T-cell (primary cell): ENCODE results near the gene SHB. TPM values are rescaled to one million over a fixed set of nuclear protein-coding genes. Genes with fewer than 3 reads are reported as not detected.

Experiments
- ATAC-seq, 4 experiments: fragments of 200-7000 bp in 3 of 4; fragments of 150-1000 bp in 1 of 4; cut with Tn5 transposase; replicated peaks in 1 of 4; 1 replicate in 3 of 4; 2 replicates in 1 of 4; pipeline ENCODE4 v1.10.0; 2021; ENCODE audit warnings: moderate library complexity in 3 of 4, mild to moderate bottlenecking in 2 of 4, moderate number of reproducible peaks in 1 of 4
- CTCF ChIA-PET, 2 donors: fragments of 300-600 bp; sonication (Branson Sonifier 250); formaldehyde crosslinking; loops; one replicate each; lab custom pipeline; 2022; ENCODE audit warnings: antibody characterized with exemption in 2 of 2; lab: Charles Lee
- POLR2A ChIA-PET, 2 donors: fragments of 300-600 bp; sonication (Branson Sonifier 250); formaldehyde crosslinking; loops; one replicate each; lab custom pipeline; 2022; ENCODE audit warnings: antibody characterized with exemption in 2 of 2; lab: Charles Lee
- DNase-seq, 35 experiments: peaks; one replicate each; pipeline versions ENCODE4 v3.0.0 to v3.0.0-alpha.2; 2013 to 2023
- H3K27ac ChIP-seq: one replicate; pipeline ENCODE4 v1.5.1; 2013; ENCODE audit warnings: low read length
- H3K27me3 ChIP-seq, 2 experiments: replicated peaks in 1 of 2; 1 replicate in 1 of 2; 2 replicates in 1 of 2; pipeline versions ENCODE4 v1.6.1 to v1.7.0; 2013; ENCODE audit warnings: low read length in 1 of 2, mixed read lengths in 1 of 2; ENCODE audit not compliant: control insufficient read depth in 2 of 2, insufficient read depth in 2 of 2; ENCODE audit errors: extremely low read depth in 1 of 2
- H3K36me3 ChIP-seq, 2 donors: 1 replicate in 1 of 2; 2 replicates in 1 of 2; pipeline versions ENCODE4 v1.6.1 to v1.7.0; 2013; ENCODE audit warnings: low read length in 1 of 2; ENCODE audit not compliant: control insufficient read depth in 2 of 2, insufficient read depth in 1 of 2; ENCODE audit errors: extremely low read depth in 1 of 2
- H3K4me1 ChIP-seq, 2 experiments: 1 replicate in 1 of 2; 2 replicates in 1 of 2; pipeline versions ENCODE4 v1.6.1 to v1.7.0; 2013; ENCODE audit warnings: low read length in 2 of 2, mixed read lengths in 1 of 2; ENCODE audit not compliant: insufficient read depth in 2 of 2, control insufficient read depth in 1 of 2; ENCODE audit errors: extremely low read depth in 1 of 2
- H3K4me3 ChIP-seq, 2 donors: 1 replicate in 1 of 2; 2 replicates in 1 of 2; pipeline versions ENCODE4 v1.5.1 to v1.7.0; 2013; ENCODE audit warnings: mild to moderate bottlenecking in 2 of 2, low read length in 1 of 2, moderate library complexity in 1 of 2; ENCODE audit not compliant: control insufficient read depth in 1 of 2; ENCODE audit errors: extremely low read depth in 1 of 2
- H3K9me3 ChIP-seq: 2 replicates; pipeline ENCODE4 v1.7.0; 2013
- H3K27ac Mint-ChIP-seq, 2 donors: one replicate each; pipeline ENCODE4 v1.8.0; 2020 to 2021; ENCODE audit warnings: mild to moderate bottlenecking in 2 of 2, mixed read lengths in 2 of 2
- H3K27me3 Mint-ChIP-seq, 2 donors: one replicate each; pipeline ENCODE4 v1.8.0; 2021 to 2022; ENCODE audit warnings: mixed read lengths in 2 of 2
- H3K36me3 Mint-ChIP-seq: one replicate; pipeline ENCODE4 v1.8.0; 2021; ENCODE audit warnings: mixed read lengths
- H3K4me1 Mint-ChIP-seq, 3 donors: one replicate each; pipeline ENCODE4 v1.8.0; 2020 to 2022; ENCODE audit warnings: mixed read lengths in 3 of 3, mild to moderate bottlenecking in 1 of 3
- H3K4me3 Mint-ChIP-seq, 3 donors: one replicate each; pipeline ENCODE4 v1.8.0; 2020 to 2022; ENCODE audit warnings: mild to moderate bottlenecking in 3 of 3, mixed read lengths in 3 of 3, moderate library complexity in 3 of 3
- H3K9me3 Mint-ChIP-seq, 3 donors: one replicate each; pipeline ENCODE4 v1.8.0; 2020 to 2022; ENCODE audit warnings: mixed read lengths in 3 of 3
- WGBS: methylation state at CpG from one replicate; pipeline ENCODE4 v1.1.5; 2013; ENCODE audit warnings: missing lambda C conversion rate; ENCODE audit not compliant: insufficient coverage; 5-methylcytosine and 5-hydroxymethylcytosine counted together
- total RNA-seq, 35 experiments: library from RNA in 6 of 35; stranded (reverse) in 6 of 35; fragments of 120-200 nt in 1 of 35; gene quantifications; one replicate each; pipeline versions ENCODE4 v1.2.1 to v1.2.4 and lab custom pipeline; 2013 to 2026

Gene SHB
- total RNA-seq, result 1 to 10 TPM; 1.2 to 1.5 (median 1.3) TPM
- 0.31 TPM for total RNA-seq (2013)
- 0.25 to 4.3 (median 1.3) reads per million in 29 experiments for total RNA-seq (lab: John Stamatoyannopoulos, UW)

DNA sequence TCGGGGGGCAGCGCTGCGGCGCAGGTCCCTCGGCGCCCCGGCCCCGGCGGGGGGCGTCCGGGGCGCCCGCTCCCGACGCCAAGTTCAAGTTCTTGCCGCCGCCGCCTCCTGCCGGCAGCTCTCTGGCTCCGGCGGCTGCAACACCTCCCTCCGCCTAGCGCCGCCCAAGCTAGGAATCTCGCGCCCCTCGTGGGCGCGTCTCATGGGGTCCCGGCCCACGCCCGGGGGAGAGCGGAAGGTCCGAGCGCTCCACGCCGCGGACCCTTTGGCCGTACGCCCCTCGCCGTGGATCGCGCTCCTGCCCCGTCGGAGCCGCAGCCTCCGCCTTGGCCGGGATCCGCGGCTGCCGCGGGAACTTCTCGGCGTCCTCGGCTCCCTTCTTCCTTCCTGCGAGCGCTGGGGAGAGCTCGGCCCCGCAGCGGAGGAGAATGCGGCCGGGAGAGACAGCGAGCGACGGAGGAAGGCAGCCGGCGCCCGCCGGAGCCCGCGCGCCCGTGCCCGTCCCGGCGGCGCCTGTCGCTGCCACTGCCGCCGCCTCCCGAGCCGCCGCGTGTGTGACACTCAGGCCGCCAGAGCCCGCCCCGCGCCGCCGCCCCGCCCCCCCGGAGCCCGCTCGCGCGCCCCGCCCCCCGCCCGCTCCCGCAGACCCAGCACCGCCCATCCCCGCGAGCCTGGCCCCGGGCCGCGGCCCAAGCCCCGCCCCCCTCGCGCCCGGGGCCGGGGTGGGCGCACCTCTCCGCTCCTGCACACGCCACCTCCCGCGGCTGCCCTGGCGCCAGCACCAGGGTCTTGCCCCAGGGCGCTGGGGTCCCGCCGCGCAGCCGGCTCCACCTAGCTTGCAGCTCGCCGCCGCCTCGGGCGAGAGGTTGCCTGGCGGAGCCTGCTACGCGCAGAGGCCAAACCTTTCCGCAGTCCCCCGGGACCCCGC, at the start of gene SHB:
Gene SHB, minus strand, starts transcription at position 527 of the 928 bp plus-strand sequence. CDS start 582 bp downstream, outside the sequence.
- peaks cover 11 to 27% of the 10 kb centered on the region in 2 experiments for H3K4me1 ChIP-seq
- ChIA-PET POLR2A (interaction anchor here in 1 of 2 donors (0.6 to 0.7 kb wide), 2 partner anchors 18 to 19 kb away, joined by 3 to 6 read pairs; no protein-coding TSS in a partner anchor), CTCF (interaction anchor here in 1 of 2 donors (0.6 kb wide), 1 partner anchor 155 kb away, joined by 3 read pairs; no protein-coding TSS in a partner anchor)
- H3K4me3 ChIP-seq, result peak within 1 kb of the TSS; percentile 73 to 79
- ATAC-seq, result peak; percentile 80 to 87 (median 84)
- WGBS, result under 1% methylated on average over 108 of the region's 134 CpGs
- DNase-seq, result peak; percentile 53 to 91 (median 76)
- H3K27ac ChIP-seq, result no peak within 1 kb of the TSS
- peak within 1 kb of the TSS; percentile 80 to 92 (median 84) for H3K4me3 Mint-ChIP-seq
- H3K4me1 Mint-ChIP-seq, result peaks cover 21 to 36% (median 27%) of the 10 kb centered on the region in 3 donors
- H3K36me3 ChIP-seq, result no peaks in the 10 kb centered on the region
- H3K9me3 ChIP-seq, result no peaks in the 10 kb centered on the region
- peak within 1 kb of the TSS; percentile 59 to 65 for H3K27ac Mint-ChIP-seq
- H3K27me3 ChIP-seq, result peaks cover 0 to 22% of the 10 kb centered on the region in 2 experiments
- H3K9me3 Mint-ChIP-seq, result no peaks in the 10 kb centered on the region
- H3K36me3 Mint-ChIP-seq, result no peaks in the 10 kb centered on the region
- peaks cover 0 to 7% of the 10 kb centered on the region in 2 donors for H3K27me3 Mint-ChIP-seq

DNA sequence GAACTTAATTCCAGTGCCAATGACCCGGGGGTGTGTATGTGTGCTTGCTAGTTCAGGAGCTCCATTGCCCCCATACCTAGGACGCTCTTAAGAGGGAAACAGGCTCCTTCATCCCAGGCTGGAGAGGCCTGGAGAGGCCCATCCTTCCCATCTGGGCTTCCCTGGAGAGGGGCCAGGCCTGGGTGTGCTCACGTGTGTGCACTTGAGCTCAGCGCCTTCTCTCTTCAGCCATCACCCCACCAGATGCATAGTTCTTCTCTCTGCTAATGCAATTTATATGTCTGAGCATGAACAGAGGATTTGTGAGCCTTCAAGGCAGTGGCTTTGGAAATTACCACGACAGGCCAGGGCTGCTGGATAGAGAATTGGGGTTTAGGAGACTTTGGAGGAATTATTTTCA, 48.6 kb upstream of the SHB start:
- Histone ChIP-seq H3K9me3 (no peaks in the 10 kb centered on the region), H3K27me3 (peaks cover 0 to 19% of the 10 kb centered on the region in 2 experiments), H3K4me3 (no peak overlapping the region), H3K36me3 (no peaks in the 10 kb centered on the region), H3K27ac (no peak overlapping the region), H3K4me1 (no peaks in the 10 kb centered on the region)
- CTCF ChIA-PET, result no interaction called here
- no CpG with 5 or more reads among the region's 5 CpGs for WGBS
- no peaks in the 10 kb centered on the region for H3K9me3 Mint-ChIP-seq
- H3K27ac Mint-ChIP-seq, result no peak overlapping the region
- peaks cover 11 to 14% of the 10 kb centered on the region in 2 donors for H3K27me3 Mint-ChIP-seq
- no peak overlapping the region for H3K4me3 Mint-ChIP-seq
- no peak for DNase-seq
- H3K36me3 Mint-ChIP-seq, result no peaks in the 10 kb centered on the region
- no peaks in the 10 kb centered on the region for H3K4me1 Mint-ChIP-seq
- no peak for ATAC-seq
- POLR2A ChIA-PET, result no interaction called here

DNA sequence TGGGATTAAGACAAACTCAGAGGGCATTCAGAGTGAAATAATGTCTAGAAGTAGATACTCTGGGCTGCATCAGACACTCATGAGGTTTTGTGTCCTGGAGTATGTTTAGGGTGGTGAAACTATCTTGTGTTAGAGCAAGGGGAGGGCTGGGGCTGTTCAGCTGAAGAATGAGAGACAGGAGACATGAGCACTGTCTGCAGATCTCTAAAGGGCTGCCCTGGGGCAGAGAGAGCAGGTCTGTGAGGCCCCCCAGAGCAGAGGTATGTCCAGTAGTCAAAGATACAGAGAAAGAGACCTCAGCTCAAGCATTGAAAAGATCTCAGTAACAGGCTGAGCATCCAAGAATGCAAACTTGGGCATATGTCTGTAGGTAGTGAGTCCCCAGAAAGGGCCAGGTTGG, 45.9 kb upstream of the SHB start:
- Histone ChIP-seq H3K4me1 (no peaks in the 10 kb centered on the region), H3K4me3 (no peak overlapping the region), H3K27ac (no peak overlapping the region), H3K27me3 (peaks cover 0 to 21% of the 10 kb centered on the region in 2 experiments), H3K9me3 (no peaks in the 10 kb centered on the region), H3K36me3 (no peaks in the 10 kb centered on the region)
- POLR2A ChIA-PET, result no interaction called here
- peaks cover 13 to 21% of the 10 kb centered on the region in 2 donors for H3K27me3 Mint-ChIP-seq
- H3K36me3 Mint-ChIP-seq, result no peaks in the 10 kb centered on the region
- H3K27ac Mint-ChIP-seq, result no peak overlapping the region
- no peaks in the 10 kb centered on the region for H3K9me3 Mint-ChIP-seq
- CTCF ChIA-PET, result no interaction called here
- DNase-seq, result no peak
- no peak overlapping the region for H3K4me3 Mint-ChIP-seq
- H3K4me1 Mint-ChIP-seq, result no peaks in the 10 kb centered on the region
- no peak for ATAC-seq

DNA sequence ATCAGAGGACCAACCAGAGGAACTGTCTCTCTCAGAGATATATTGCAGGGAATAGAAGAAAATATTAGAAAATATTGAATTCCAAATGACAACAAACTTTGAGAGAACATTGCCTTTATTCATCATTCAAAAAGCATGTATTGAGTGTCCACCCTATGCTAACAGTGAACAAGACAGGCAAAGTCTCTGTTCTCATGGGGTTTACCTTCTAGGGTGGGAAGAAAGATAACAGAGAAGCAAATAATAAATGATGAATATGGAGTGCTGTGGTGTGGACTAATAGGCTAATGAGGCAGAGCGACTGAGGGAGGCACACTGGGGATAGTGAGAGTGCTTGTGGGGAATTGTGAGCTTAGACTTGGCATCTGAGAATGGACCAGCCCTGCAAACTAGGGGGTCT, 43.4 kb upstream of the SHB start:
- POLR2A ChIA-PET, result no interaction called here
- Histone ChIP-seq H3K27me3 (peaks cover 0 to 26% of the 10 kb centered on the region in 2 experiments), H3K9me3 (no peaks in the 10 kb centered on the region), H3K4me1 (no peaks in the 10 kb centered on the region), H3K4me3 (no peak overlapping the region), H3K27ac (no peak overlapping the region), H3K36me3 (no peaks in the 10 kb centered on the region)
- Mint-ChIP-seq H3K36me3 (no peaks in the 10 kb centered on the region), H3K9me3 (no peaks in the 10 kb centered on the region), H3K4me1 (no peaks in the 10 kb centered on the region), H3K27me3 (peaks cover 9 to 26% of the 10 kb centered on the region in 2 donors), H3K4me3 (no peak overlapping the region), H3K27ac (no peak overlapping the region)
- no peak for DNase-seq
- 92% methylated on average over 1 of the region's 1 CpG for WGBS
- CTCF ChIA-PET, result interaction anchor here in 1 of 2 donors (0.7 kb wide), 1 partner anchor 322 kb away, joined by 3 read pairs; no protein-coding TSS in a partner anchor
- no peak for ATAC-seq

GRCh38 chr9:38112049-38112448, 43.0 kb upstream of the SHB start:
- Mint-ChIP-seq H3K4me1 (no peaks in the 10 kb centered on the region), H3K9me3 (no peaks in the 10 kb centered on the region), H3K27me3 (peaks cover 7 to 26% of the 10 kb centered on the region in 2 donors), H3K27ac (no peak overlapping the region), H3K4me3 (no peak overlapping the region), H3K36me3 (no peaks in the 10 kb centered on the region)
- ATAC-seq, result no peak
- ChIA-PET CTCF (no interaction called here), POLR2A (no interaction called here)
- no peak for DNase-seq
- Histone ChIP-seq H3K4me3 (no peak overlapping the region), H3K9me3 (no peaks in the 10 kb centered on the region), H3K27ac (no peak overlapping the region), H3K4me1 (no peaks in the 10 kb centered on the region), H3K27me3 (peaks cover 0 to 27% of the 10 kb centered on the region in 2 experiments), H3K36me3 (no peaks in the 10 kb centered on the region)
- 95% methylated on average over 3 of the region's 5 CpGs for whole genome bisulfite sequencing

DNA sequence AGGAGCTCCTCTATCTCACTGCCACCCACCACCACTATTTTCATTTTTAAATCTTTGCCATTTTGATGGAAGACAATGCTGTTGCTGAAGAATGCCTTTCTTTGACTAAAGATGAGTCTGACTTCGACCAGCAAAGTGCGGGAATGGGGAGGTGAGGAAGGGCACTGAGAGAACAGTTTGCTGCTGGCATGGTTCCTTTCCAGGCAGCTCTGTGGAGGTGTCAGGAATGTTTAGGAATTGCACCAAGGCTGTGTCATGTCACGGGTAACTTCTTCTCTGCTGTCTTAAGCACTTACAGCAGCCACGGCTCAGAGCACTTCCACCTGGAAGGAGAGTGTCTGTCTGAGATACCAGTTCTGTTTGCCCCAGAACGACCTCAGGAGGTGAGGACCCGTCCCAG, 41.4 kb upstream of the SHB start:
- ATAC-seq, result no peak
- POLR2A ChIA-PET, result no interaction called here
- Mint-ChIP-seq H3K36me3 (no peaks in the 10 kb centered on the region), H3K4me3 (no peak overlapping the region), H3K27me3 (peaks cover 13 to 32% of the 10 kb centered on the region in 2 donors), H3K27ac (no peak overlapping the region), H3K4me1 (no peaks in the 10 kb centered on the region), H3K9me3 (no peaks in the 10 kb centered on the region)
- peaks cover 0 to 32% of the 10 kb centered on the region in 2 experiments for H3K27me3 ChIP-seq
- no peaks in the 10 kb centered on the region for H3K36me3 ChIP-seq
- no peaks in the 10 kb centered on the region for H3K4me1 ChIP-seq
- CTCF ChIA-PET, result interaction anchor here in 1 of 2 donors (1.1 kb wide), 1 partner anchor 22 kb away, joined by 3 read pairs; no protein-coding TSS in a partner anchor
- H3K27ac ChIP-seq, result no peak overlapping the region
- no peak for DNase-seq
- no peaks in the 10 kb centered on the region for H3K9me3 ChIP-seq
- 69% methylated on average over 6 of the region's 6 CpGs for WGBS
- H3K4me3 ChIP-seq, result no peak overlapping the region
